GM10266 (cell line): ENCODE data around the gene EXOSC5.
A peak's percentile ranks its signal among the peaks of the same experiment; 100 is the strongest.
"Not testable (repeated sequence)": the region's sequence is repeated elsewhere in the genome, so short reads cannot be mapped to it uniquely, and the experiment has no call there.

ENCODE experiments used
- DNase-seq: peaks from one replicate; pipeline ENCODE4 v3.0.0; 2012; ENCODE audit errors: extremely low spot score
- CTCF ChIP-seq: IDR thresholded peaks from 2 replicates; pipeline ENCODE4 v1.5.1; 2012; ENCODE audit warnings: mild to moderate bottlenecking, low read depth; ENCODE audit not compliant: control insufficient read depth, insufficient read depth; ENCODE audit errors: missing control alignments

EXOSC5 gene

DNA sequence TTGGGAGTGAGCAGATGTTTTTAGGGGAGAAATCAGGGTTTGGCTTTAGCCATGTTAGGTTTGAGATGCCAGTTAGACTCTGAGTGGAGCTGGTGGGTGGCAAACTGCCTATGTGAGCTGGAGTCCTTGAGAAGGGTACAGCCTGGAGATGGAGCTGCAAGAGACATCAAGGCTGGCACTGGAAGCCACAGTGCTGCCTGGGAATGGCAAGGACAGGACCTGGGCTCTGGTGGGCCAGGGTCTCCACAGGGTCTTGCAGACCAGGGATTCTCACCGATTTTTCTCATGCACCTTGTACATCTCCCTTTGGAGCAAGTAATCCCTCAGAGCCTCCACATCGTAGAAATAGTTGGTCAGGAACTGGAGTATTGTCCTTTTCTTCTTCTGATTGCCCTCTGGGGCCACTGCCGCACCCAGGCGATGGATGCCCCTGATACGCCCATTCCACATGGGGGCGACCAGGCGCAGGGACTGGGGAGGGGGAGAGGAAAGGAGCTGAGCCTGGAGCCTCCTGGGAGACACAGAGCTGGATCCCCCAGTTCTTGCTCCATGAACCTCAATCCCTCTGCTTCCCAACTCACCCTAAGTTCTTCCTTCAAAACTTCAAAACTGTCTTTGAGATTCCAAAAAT is 40.9 kb upstream of the EXOSC5 start:
- no peak for TF ChIP-seq CTCF
- peak; percentile 3 for DNase-seq

DNA sequence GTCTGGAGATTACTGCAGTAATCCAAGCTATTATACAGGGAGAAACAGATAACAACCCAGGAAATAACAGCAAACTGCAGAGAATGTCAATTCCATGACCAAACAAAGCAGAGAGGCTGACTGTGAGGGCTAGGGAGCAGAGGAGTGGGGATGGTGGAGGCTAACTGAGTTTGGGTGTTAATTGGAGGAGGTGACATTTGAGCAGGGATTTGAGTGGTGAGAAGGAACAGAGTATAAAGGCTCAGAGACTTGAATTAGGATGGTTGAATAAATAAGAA is 39.5 kb upstream of the EXOSC5 start:
- DNase-seq = peak; percentile 1
- TF ChIP-seq CTCF = no peak

DNA sequence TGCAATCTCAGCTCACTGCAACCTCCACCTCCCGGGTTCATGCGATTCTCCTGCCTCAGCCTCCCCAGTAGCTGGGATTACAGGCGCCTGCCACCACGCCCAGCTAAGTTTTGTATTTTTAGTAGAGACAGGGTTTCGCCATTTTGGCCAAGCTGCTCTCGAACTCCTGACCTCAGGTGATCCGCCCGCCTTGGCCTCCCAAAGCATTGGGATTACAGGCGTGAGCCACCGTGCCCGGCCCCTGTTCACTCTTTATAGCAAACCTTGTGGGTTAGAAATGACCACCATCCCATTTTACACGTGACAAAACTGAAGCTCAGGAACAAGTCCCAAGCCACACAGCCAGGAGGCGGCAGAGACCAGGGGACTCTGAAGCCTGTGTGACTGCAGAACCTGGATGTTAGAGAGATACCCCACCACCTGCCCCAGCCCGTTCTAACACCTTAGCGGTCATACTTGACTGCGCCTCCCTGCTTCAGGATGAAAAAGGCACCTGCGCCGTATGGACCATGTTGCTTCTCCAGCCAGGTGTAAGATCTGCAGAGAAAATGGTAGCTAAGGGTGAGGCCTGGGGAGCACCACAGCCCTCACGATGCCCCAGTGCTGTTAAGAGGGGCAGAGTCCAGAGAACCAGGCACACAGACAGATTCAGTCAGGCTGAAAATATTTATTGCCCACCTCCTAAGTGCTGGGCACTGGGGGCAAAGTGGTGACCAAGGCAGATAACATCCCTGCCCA is 38.9 kb upstream of the EXOSC5 start:
- TF ChIP-seq CTCF = no peak
- DNase-seq = no peak

DNA sequence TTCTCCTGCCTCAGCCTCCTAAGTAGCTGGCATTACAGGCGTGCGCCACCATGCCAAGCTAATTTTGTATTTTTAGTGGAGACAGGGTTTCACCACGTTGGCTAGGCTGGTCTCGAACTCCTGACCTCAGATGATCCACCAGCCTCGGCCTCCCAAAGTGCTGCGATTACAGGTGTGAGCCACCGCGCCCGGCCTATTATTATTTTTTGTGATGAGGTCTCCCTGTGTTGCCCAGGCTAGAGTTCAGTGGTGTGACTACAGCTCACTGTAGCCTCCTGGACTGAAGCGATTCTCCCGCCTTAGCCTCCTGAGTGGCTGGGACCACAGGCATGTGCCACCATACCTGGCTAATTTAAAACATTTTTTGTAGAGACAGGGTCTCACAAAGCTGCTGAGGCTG is 38.2 kb upstream of the EXOSC5 start:
- DNase-seq = not testable (repeated sequence)

DNA sequence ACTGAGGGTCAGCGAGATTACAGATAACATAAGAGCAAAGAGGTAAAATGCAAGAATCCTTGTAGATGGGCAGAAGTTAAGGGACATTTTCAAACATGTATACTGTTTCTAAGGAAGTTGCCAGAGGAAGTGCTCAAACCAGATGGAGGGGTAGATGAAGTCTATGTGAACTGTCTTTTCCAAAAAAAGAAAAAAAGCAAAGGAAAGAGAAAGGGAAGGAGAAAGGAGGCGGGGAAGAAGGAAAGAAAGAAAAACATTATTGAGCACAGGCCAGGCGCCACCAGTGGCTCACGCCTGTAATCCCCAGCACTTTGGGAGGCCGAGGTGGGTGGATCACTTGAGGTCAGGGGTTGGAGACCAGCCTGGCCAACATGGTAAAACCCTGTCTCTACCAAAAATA is 37.3 kb upstream of the EXOSC5 start:
- no peak for TF ChIP-seq CTCF
- no peak for DNase-seq

- no peak for TF ChIP-seq CTCF
- no peak for DNase-seq
Observed at GRCh38 chr19:41433171-41433570, 36.0 kb upstream of the EXOSC5 start.

DNA sequence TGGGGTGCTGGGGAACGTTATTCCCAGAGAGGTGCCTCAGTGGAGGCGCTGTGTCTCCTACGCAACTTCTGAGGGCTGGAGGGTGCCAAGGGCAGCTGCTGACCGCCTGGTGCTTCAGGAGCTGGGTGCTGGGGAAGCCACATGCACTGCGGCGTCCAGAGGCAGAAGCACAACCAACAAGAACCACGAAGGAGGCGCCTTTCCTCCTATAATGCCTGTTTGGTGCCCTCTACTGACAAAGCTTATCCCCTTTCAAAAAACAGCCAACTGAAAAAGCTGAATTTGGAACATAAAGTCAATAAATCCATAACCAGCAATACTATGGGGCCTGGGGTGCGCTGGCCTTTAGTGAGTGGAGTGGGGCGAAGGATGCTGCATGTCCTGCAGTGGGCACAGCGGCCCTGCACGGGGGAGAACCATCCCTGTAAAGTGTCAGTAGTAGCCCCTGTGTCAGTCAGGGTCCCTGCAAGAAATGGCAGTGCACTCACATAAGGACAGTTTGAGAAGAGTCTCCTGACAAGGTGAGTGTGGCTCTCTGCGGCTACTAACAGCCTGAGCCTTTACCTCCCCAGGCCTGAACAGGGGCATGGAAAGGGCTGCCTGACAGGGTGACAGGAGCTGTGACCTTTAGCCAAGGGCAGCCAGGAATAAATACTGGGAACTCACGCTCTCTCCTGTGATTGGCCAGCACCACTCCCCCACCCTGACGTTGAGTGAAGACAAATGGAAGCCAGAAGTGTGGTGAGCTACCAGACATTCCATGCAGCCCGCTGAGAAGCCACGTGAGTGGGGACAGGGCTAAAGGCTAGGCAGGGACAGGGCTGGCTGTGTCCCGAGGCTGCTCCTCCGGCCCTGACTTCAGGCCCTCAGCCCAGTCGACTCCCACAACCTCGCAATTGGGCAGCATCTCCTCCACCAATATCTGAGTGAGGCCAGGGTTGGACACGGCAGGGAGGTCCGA is 34.5 kb upstream of the EXOSC5 start:
- TF ChIP-seq CTCF = peak; percentile 37
- DNase-seq = peak; percentile 50
